Retinal pigment epithelial cell (primary cell): ENCODE results near the gene RIN3.

Experiments used
- DNase-seq: peaks from one replicate; pipeline ENCODE4 v3.0.0-alpha.2; 2010; ENCODE audit warnings: low read depth
- H3K4me3 ChIP-seq: 2 replicates; pipeline ENCODE4 v1.5.1; 2011; ENCODE audit warnings: mild to moderate bottlenecking, low read length, control low read depth, moderate library complexity
- CTCF ChIP-seq: conservative IDR thresholded peaks from 2 replicates; pipeline ENCODE4 v1.5.1; 2011; ENCODE audit warnings: low read depth, low read length, control low read depth, inconsistent platforms

Gene RIN3

GRCh38 chr14:92694807-92695206 is 181.2 kb downstream of the RIN3 start:
- no peak for TF ChIP-seq CTCF
- no peak for DNase-seq
- H3K4me3 ChIP-seq, result no peak overlapping the region

- no peak overlapping the region for H3K4me3 ChIP-seq
- TF ChIP-seq CTCF, result no peak
- no peak for DNase-seq
Measured at GRCh38 chr14:92695562-92695961, 182.0 kb downstream of the RIN3 start.

GRCh38 chr14:92696366-92696765 is 182.8 kb downstream of the RIN3 start:
- no peak for TF ChIP-seq CTCF
- H3K4me3 ChIP-seq, result no peak overlapping the region
- DNase-seq, result no peak

GRCh38 chr14:92698393-92698792 is 184.8 kb downstream of the RIN3 start:
- TF ChIP-seq CTCF, result no peak
- no peak overlapping the region for H3K4me3 ChIP-seq
- DNase-seq, result no peak

GRCh38 chr14:92701826-92702225 is 188.2 kb downstream of the RIN3 start:
- TF ChIP-seq CTCF, result no peak
- no peak overlapping the region for H3K4me3 ChIP-seq
- no peak for DNase-seq

- no peak overlapping the region for H3K4me3 ChIP-seq
- no peak for TF ChIP-seq CTCF
- DNase-seq, result no peak
Measured at GRCh38 chr14:92702441-92702918, 188.9 kb downstream of the RIN3 start.

- TF ChIP-seq CTCF, result no peak
- H3K4me3 ChIP-seq, result no peak overlapping the region
- no peak for DNase-seq
Measured at GRCh38 chr14:92703516-92703915, 189.9 kb downstream of the RIN3 start.
